Activated gamma-delta T cell treated with Interleukin-2 at 50 U/mL for 16 hours (primary cell): ENCODE measurements around the gene FHOD3.

Experiments used
- DNase-seq: peaks from one replicate; pipeline ENCODE4 v3.0.0-alpha.2; 2020

Gene FHOD3

DNA sequence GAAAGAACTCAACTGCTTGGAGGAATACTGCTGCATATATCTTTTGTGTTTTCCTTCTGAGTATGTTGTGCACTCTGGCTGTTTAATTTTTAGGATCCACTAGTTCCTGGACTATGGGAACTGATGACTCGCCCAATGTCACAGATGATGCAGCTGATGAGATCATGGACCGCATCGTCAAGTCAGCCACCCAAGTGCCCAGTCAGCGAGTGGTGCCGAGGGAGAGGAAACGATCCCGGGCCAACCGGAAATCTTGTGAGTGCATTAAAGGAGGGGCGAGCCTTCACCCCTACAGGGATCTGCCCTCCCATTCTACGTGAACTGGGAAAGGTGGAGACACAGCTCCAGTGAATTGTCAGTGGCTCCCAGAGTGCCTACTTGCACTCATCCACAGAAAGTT is 471.7 kb downstream of the FHOD3 start:
- DNase-seq = no peak

DNA sequence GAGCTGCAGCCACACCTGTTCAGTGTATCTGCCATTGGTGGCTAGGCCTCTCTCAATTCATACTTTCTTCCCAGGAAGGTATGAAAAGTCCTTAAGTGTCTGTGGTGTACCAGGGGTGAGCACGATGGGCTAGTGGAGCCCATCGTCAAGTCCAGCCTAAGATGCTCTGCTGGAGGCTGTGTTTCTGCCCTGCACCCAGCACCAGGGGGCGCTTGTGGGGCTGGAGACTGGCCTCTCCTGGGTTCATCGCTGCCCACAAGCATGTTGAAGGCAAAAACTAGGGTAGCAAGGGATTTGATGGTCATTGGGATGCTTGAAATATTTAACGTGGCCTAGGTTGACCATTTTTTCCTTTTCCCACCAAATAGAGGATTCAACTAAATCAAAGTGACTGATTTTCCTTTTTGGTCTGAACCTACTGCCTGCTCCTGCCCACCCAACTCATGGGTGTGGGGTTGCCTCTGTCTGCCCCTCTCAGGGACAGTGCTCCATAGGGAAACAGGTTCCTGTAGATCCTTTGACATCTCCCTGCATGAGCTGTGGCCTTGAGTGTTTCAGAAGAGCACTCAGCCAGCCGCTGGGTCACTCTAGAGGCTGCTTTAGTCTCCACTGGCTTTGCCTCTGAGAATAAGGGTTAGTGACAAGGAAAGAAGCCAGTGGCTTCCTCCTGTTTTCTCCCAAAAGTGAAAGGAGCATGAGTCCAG is 472.2 kb downstream of the FHOD3 start:
- no peak for DNase-seq

DNA sequence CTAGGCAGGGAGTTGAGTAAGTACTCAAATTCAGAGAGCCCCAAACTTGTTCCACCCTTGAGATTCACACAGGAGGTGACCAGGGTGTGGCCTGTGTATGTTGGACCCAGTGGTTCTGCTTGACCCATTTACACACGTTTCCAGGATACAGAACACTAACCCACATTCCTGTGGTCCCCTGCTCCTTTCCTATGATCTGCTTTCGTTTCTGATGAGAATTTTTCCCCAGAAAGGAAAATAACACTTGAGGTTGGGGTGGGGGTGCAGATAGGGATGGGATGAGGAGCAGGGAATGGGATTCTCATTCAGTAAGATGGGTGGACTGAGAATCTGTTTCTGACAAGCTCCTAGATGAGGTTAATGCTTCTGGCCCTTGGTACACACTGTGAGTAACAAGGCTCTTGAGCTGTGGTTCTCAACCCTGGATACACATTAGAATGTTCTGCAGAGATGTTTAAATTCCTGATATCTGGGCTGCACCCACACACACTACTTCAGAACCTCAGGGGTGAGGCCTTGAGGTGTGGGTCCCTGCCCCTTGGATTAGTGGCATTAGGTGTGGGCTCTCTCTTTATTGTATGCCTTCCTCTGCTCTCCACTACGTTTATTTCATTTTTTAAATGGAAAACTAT is 472.9 kb downstream of the FHOD3 start:
- no peak for DNase-seq

- no peak for DNase-seq
Observed at GRCh38 chr18:36771245-36771644, 473.7 kb downstream of the FHOD3 start.

DNA sequence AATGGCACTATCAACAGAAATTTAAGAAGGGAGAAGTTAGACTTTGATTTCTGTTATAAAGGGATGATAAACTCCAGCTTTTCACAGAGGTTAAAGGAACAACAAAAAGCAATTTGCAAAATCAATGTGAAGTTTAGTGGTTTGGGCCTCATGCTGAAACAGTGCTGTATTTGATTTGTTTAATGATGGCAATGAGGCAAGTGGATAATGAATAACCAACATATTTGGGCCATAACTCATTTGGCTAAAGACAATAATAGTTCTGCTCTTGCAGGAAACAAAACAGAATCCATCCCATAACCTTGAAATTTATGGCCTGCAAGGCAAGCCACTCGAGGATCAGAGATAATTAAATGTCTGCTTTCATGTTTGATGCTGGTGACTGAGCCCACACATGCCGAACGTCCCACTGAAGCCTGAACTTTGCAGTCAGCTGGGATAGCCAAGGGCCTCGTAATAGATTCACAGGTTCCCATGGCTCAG is 474.8 kb downstream of the FHOD3 start:
- no peak for DNase-seq

DNA sequence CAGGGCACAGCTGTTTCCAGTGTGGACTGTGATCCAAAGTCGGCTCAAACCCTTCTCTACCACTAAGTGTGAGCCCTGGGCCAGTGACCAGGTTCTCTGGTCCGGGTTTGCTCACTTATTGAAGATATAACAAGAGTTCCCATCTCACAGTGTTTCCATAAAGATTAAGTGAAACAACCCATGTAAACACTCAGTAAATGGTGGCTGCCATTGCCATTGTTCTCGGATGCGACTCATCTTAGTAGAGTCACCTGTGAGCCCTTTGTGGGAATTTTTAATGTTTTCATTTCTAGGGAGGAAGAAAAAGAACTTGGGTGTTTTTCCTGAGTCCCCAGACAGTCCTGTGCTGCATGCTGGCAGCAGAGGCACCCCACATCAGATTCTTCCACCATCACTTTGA is 477.9 kb downstream of the FHOD3 start:
- DNase-seq = no peak

- no peak for DNase-seq
Observed at GRCh38 chr18:36776650-36777049, 479.1 kb downstream of the FHOD3 start.

DNA sequence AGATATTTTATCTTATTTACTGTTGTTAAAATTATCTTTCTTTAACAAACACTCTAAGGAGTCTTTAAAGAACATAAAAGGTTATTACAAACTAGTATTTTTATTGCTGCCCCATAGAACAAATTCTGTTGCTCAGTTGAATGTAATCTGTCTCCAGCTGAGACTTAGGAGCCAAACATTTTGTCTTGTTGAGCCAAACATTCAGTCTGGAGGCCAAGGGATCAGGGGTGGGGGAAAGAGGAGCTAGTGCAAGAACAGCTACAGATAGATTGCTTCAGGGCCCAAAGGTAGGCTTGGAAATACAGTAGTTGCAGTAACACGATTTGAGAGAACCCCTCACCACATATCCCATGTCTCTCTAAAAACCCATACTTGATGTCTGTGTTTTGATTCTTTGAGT is 480.1 kb downstream of the FHOD3 start:
- no peak for DNase-seq

DNA sequence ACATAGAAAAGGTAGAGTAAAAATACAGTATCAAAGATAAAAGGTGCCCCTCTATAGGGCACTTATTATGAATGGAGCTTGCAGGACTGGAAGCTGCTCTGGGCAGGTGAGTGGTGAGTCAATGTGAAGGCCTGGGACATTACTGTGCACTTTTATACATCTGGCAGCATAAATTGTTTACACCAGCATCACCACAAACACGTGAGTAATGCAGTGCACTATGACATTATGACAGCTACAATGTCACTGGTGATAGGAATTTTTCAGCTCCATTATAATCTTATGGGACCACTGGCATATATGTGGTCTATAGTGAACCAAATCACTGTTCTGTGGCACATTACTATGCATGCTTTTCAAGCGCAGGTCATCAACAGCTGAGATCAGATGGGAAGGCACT is 483.2 kb downstream of the FHOD3 start:
- no peak for DNase-seq

- no peak for DNase-seq
Observed at GRCh38 chr18:36782710-36783109, 485.2 kb downstream of the FHOD3 start.

DNA sequence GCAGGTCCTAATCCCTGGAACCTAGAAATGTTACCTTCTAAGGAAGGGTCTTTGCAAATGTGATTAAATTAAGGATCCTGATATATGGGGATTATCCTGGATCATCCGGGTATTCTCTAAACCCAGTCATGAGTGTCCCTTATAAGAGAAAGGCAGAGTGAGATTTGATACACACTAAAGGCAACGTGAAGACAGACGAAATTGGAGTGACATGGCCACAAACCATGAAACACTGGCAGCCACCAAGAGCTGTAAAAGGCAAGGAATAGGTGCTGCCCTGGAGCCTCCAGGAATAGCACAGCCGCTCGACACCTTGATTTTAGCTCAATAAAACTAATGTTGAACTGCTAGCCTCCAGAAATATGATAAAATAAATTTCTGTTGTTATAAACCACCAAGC is 486.3 kb downstream of the FHOD3 start:
- DNase-seq = no peak

DNA sequence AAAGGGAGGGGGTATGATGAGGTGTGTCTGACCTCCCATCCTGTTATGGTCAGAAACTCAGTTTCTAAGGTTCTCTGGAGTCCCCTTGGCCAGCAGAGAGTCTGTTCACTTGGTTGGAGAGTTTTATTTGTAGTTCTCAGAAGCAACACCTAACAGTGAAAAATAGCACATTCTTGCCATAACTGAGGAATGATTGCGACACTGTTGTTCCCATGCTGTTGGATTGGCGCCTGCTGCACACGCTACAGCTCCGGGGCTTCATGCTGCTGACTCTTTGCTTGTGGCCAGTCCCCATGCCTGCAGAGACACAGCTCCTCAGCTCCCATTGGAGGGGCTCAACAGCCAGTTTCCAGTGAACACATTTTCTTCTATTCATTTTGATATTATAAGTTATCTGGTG is 489.2 kb downstream of the FHOD3 start:
- DNase-seq = no peak

DNA sequence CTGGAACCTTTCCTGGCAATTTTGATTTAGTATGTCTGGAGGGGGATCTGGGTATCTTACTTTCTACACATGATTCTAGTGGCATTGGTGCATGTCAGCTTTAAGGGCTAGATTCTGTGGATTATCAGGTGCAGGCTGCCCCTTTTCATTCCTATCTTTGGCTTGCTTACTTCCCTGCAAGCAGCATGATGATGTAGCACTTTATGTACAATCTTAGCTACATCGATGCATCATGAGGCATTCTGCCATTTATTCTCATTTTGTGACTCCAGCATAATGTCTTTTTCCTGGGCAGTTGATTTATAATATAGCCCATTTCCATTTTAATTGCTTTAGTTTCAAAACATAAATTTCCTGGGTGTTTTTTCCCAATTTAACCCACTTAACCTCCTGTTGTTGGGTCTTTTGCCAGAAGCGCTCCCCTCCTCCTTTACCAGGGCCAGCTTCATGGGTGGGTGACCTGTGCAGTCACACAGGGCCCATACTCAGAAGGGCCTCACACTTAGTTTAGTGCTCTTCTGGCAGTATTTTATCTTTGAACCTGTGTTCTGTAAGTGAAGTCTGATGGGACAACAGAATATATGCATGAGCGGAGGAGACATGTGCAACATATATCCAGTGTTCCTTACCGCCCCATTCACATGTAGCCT is 495.2 kb downstream of the FHOD3 start:
- no peak for DNase-seq

GRCh38 chr18:36798738-36799473 is 501.4 kb downstream of the FHOD3 start:
- DNase-seq = no peak

DNA sequence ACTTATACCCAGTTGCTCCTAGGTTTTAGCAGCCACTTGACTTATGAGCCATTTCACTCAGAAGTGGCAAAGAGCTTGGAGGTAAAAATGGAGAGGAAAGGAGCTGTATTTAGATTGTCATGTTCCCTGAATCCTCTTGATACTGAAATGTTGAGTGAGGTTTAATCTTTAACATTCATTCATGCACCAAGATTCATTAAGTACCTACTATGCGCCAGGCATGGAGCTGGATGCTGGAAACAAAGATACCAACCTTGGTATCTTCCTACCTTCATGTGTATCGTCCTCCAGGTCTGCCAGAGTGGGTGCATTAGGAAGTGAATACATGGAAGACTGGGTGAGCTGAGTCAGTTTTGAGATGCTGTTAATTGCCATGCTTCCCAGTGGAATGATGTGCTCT is 507.6 kb downstream of the FHOD3 start:
- DNase-seq = no peak

- no peak for DNase-seq
Observed at GRCh38 chr18:36808681-36809080, 511.2 kb downstream of the FHOD3 start.

- DNase-seq = peak; percentile 23
Observed at GRCh38 chr18:36809590-36810381, 512.3 kb downstream of the FHOD3 start.

- no peak for DNase-seq
Observed at GRCh38 chr18:36811430-36811829, 513.9 kb downstream of the FHOD3 start.

- DNase-seq = no peak
Observed at GRCh38 chr18:36811955-36812354, 514.4 kb downstream of the FHOD3 start.

DNA sequence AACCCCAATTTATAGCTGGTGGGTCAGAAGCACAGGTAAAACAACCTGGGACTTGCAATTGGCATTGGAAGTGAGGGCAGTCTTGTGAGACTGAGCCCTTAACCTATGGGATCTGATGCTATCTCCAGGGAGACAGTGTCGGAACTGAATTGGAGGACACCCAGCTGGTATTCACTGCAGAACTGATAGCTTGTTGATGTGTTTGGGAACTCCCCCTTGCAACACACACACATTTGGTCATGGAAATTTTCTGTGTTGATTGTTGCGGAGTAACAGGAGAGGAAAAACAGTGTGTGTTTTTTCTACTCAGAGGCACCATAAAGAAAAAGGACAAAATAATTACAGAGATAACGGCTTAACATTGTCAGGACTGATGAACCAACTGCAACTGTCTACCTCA is 515.2 kb downstream of the FHOD3 start:
- DNase-seq = no peak

DNA sequence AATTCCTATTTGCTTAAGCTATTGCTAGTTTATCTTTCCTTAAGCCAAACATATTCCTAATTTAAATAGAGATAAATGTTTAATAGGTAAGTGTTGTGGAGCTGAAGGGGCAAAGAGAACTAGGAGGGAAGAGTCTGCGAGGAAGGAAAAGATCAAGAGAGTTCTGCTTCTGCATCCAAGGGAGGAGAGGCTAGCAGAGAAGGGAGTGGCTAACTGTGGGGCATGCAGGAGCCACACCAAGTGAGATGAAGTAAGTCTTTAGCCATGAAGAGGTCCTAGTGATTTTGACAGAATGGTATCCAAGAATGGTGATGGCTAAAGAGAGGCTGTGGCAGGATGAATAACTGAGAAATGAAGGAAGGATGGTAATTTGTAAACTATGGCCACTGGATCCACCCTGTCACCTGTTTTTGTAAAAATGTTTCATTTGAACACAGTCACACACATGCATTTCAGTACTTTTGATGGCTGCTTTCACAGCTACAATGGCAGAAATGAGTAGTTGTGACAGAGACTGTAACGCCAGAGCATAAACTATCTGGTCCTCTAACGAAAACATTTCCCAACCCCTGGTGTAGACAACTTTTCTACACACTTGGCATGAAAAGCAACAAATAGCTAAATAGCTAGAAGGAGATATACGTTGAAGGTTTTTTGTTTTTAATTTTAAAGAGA is 515.7 kb downstream of the FHOD3 start:
- DNase-seq = no peak

- no peak for DNase-seq
Observed at GRCh38 chr18:36813824-36814223, 516.3 kb downstream of the FHOD3 start.
